ENCODE measurements around the gene PREX1.
A peak's percentile ranks its signal among the peaks of the same experiment; 100 is the strongest.

PREX1 gene

DNA sequence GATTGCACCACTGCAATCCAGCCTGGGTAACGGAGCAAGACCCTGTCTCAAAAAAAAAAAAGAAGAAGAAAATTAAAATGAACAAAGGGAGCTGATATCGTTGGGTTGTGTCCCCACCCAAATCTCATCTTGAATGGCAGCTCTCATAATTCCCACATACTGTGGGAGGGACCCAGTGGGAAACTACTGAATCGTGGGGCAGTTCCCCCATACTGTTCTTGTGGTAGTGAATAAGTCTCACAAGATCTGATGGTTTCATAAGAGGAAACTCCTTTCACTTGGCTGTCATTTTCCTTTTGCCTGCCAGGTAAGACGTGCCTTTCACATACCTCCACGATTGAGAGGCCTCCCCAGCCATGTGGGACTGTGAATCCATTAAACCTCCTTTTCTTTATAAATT is 149.4 kb downstream of the PREX1 start:
- no peak overlapping the region for H2AK5ac ChIP-seq (ENCODE audit: low read length, severe bottlenecking)
- peaks cover 0 to 22% of the 10 kb centered on the region in 2 experiments for H3K36me3 ChIP-seq (ENCODE audit: control insufficient read depth in 1 of 2, insufficient read depth in 2 of 2, low read depth in 1 of 2, low read length in 2 of 2)
- peaks cover 11% of the 10 kb centered on the region for H3K4me1 ChIP-seq (ENCODE audit: control insufficient read depth, insufficient read depth, low read depth, low read length)
- no peak overlapping the region for H3K14ac ChIP-seq (ENCODE audit: low read length in 2 of 2)
- no peak overlapping the region for H3K27ac ChIP-seq (ENCODE audit: low read length, poor library complexity, severe bottlenecking)
- H3K4me2 ChIP-seq (ENCODE audit: low read length, poor library complexity, severe bottlenecking) = no peak overlapping the region
- no peaks in the 10 kb centered on the region for H3K9me3 ChIP-seq (ENCODE audit: control insufficient read depth, low read length)
- H4K91ac ChIP-seq (ENCODE audit: low read length) = no peak overlapping the region
- H2AFZ ChIP-seq (ENCODE audit: low read depth, low read length) = no peak overlapping the region
- WGBS = 92% methylated on average over 5 of the region's 5 CpGs
- no peak overlapping the region for H2BK15ac ChIP-seq (ENCODE audit: low read depth, poor library complexity, severe bottlenecking)
- no peak overlapping the region for H2BK5ac ChIP-seq (ENCODE audit: low read depth, low read length, poor library complexity, severe bottlenecking)
- H3K9ac ChIP-seq (ENCODE audit: low read length) = no peak overlapping the region
- H2BK120ac ChIP-seq (ENCODE audit: low read depth, low read length) = no peak overlapping the region
- no peaks in the 10 kb centered on the region for H3K79me1 ChIP-seq (replicated peaks; ENCODE audit: low read length, poor library complexity, severe bottlenecking)
- H3K27me3 ChIP-seq (ENCODE audit: control insufficient read depth in 1 of 2, insufficient read depth in 1 of 2, low read length in 2 of 2) = peaks cover 0 to 8% of the 10 kb centered on the region in 2 experiments
- H3K4me3 ChIP-seq (ENCODE audit: insufficient read depth in 1 of 2, low read depth in 1 of 2, low read length in 2 of 2) = no peak overlapping the region
- no peak overlapping the region for H3K23ac ChIP-seq (ENCODE audit: low read length in 2 of 2)
- DNase-seq = no peak
- H3K4ac ChIP-seq (ENCODE audit: low read depth in 1 of 2, low read length in 2 of 2) = no peak overlapping the region
- no peak overlapping the region for H2BK12ac ChIP-seq (ENCODE audit: low read length in 2 of 2)
- H3K18ac ChIP-seq (ENCODE audit: low read depth in 1 of 2, low read length in 2 of 2) = no peak overlapping the region
- H4K8ac ChIP-seq (ENCODE audit: low read length) = no peak overlapping the region

- H3K36me3 ChIP-seq (ENCODE audit: control insufficient read depth in 1 of 2, insufficient read depth in 2 of 2, low read depth in 1 of 2, low read length in 2 of 2) = peaks cover 0 to 22% of the 10 kb centered on the region in 2 experiments
- H2BK12ac ChIP-seq (ENCODE audit: low read length in 2 of 2) = no peak overlapping the region
- H3K4ac ChIP-seq (ENCODE audit: low read depth in 1 of 2, low read length in 2 of 2) = no peak overlapping the region
- no peak for DNase-seq
- H2BK15ac ChIP-seq (ENCODE audit: low read depth, poor library complexity, severe bottlenecking) = no peak overlapping the region
- no peak overlapping the region for H2AK5ac ChIP-seq (ENCODE audit: low read length, severe bottlenecking)
- H3K4me3 ChIP-seq (ENCODE audit: insufficient read depth in 1 of 2, low read depth in 1 of 2, low read length in 2 of 2) = no peak overlapping the region
- no peak overlapping the region for H4K8ac ChIP-seq (ENCODE audit: low read length)
- no peak overlapping the region for H2BK120ac ChIP-seq (ENCODE audit: low read depth, low read length)
- no peaks in the 10 kb centered on the region for H3K79me1 ChIP-seq (replicated peaks; ENCODE audit: low read length, poor library complexity, severe bottlenecking)
- H2AFZ ChIP-seq (ENCODE audit: low read depth, low read length) = no peak overlapping the region
- H4K91ac ChIP-seq (ENCODE audit: low read length) = no peak overlapping the region
- H3K14ac ChIP-seq (ENCODE audit: low read length in 2 of 2) = no peak overlapping the region
- H3K9me3 ChIP-seq (ENCODE audit: control insufficient read depth, low read length) = no peaks in the 10 kb centered on the region
- H3K18ac ChIP-seq (ENCODE audit: low read depth in 1 of 2, low read length in 2 of 2) = no peak overlapping the region
- no peak overlapping the region for H3K23ac ChIP-seq (ENCODE audit: low read length in 2 of 2)
- H3K4me1 ChIP-seq (ENCODE audit: control insufficient read depth, insufficient read depth, low read depth, low read length) = peaks cover 3% of the 10 kb centered on the region
- whole genome bisulfite sequencing = 83% methylated on average over 12 of the region's 12 CpGs
- no peak overlapping the region for H3K4me2 ChIP-seq (ENCODE audit: low read length, poor library complexity, severe bottlenecking)
- H2BK5ac ChIP-seq (ENCODE audit: low read depth, low read length, poor library complexity, severe bottlenecking) = no peak overlapping the region
- H3K27ac ChIP-seq (ENCODE audit: low read length, poor library complexity, severe bottlenecking) = no peak overlapping the region
- H3K27me3 ChIP-seq (ENCODE audit: control insufficient read depth in 1 of 2, insufficient read depth in 1 of 2, low read length in 2 of 2) = peaks cover 0 to 12% of the 10 kb centered on the region in 2 experiments
- H3K9ac ChIP-seq (ENCODE audit: low read length) = no peak overlapping the region
Observed at GRCh38 chr20:48676795-48677460, 150.9 kb downstream of the PREX1 start.

DNA sequence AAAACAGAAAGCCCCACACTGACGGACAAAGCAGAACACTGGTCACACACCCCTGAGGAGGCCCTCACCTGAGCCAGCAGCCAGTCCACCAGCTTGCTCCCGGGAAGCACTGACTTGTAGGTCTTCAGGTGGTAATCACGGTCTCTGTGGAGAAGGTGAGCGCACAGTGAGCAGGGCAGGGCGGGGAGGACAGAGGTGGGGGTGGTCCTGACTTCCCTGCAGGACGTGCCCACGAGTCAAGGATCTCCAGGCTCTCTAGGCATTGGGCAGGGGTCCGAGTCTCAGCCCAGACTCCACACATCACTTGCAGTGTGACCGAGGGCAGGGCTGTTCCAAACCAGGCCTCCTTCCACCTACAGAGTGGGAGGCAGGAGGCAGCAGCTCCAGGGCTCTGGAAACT is 151.7 kb downstream of the PREX1 start:
- H3K9ac ChIP-seq (ENCODE audit: low read length) = no peak overlapping the region
- 82% methylated on average over 9 of the region's 9 CpGs for WGBS

DNA sequence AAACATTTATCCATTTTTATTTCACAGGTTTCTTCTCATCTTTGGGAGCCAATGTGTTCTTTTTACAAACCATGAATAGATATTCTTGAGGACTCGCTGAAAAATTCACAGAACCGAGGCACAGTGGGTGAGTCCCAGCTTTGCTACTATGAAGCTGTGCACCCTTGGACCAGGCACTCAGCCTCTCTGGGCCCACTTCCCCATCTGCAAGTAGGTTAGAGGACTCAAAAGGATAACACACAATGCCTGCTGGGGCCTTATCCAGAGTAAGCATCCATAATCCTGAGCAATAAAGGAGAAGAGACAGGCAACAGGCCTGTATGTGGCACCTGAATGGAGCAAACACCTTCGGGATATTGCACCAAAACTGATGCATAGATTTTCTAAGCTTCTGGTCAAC is 153.3 kb downstream of the PREX1 start:
- DNase-seq = no peak
- Histone ChIP-seq H3K4me2 (ENCODE audit: low read length, poor library complexity, severe bottlenecking) (no peak overlapping the region), H3K4ac (ENCODE audit: low read depth in 1 of 2, low read length in 2 of 2) (no peak overlapping the region), H3K4me3 (ENCODE audit: insufficient read depth in 1 of 2, low read depth in 1 of 2, low read length in 2 of 2) (no peak overlapping the region), H2AK5ac (ENCODE audit: low read length, severe bottlenecking) (no peak overlapping the region), H2BK5ac (ENCODE audit: low read depth, low read length, poor library complexity, severe bottlenecking) (no peak overlapping the region), H2BK12ac (ENCODE audit: low read length in 2 of 2) (no peak overlapping the region), H3K9ac (ENCODE audit: low read length) (no peak overlapping the region), H3K14ac (ENCODE audit: low read length in 2 of 2) (no peak overlapping the region), H2BK120ac (ENCODE audit: low read depth, low read length) (no peak overlapping the region), H3K27ac (ENCODE audit: low read length, poor library complexity, severe bottlenecking) (no peak overlapping the region), H3K79me1 (replicated peaks; ENCODE audit: low read length, poor library complexity, severe bottlenecking) (no peaks in the 10 kb centered on the region), H3K36me3 (ENCODE audit: control insufficient read depth in 1 of 2, insufficient read depth in 2 of 2, low read depth in 1 of 2, low read length in 2 of 2) (peaks cover 0 to 16% of the 10 kb centered on the region in 2 experiments), H2BK15ac (ENCODE audit: low read depth, poor library complexity, severe bottlenecking) (no peak overlapping the region), H3K9me3 (ENCODE audit: control insufficient read depth, low read length) (peaks cover 7% of the 10 kb centered on the region), H3K23ac (ENCODE audit: low read length in 2 of 2) (no peak overlapping the region), H3K27me3 (ENCODE audit: control insufficient read depth in 1 of 2, insufficient read depth in 1 of 2, low read length in 2 of 2) (peaks cover 0 to 26% of the 10 kb centered on the region in 2 experiments), H3K18ac (ENCODE audit: low read depth in 1 of 2, low read length in 2 of 2) (no peak overlapping the region), H3K4me1 (ENCODE audit: control insufficient read depth, insufficient read depth, low read depth, low read length) (peaks cover 2% of the 10 kb centered on the region), H4K91ac (ENCODE audit: low read length) (no peak overlapping the region), H4K8ac (ENCODE audit: low read length) (no peak overlapping the region), H2AFZ (ENCODE audit: low read depth, low read length) (no peak overlapping the region)
- 97% methylated on average over 3 of the region's 3 CpGs for WGBS

More for the DNA sequence above, 151.7 kb downstream of the PREX1 start:
- H3K36me3 ChIP-seq (ENCODE audit: control insufficient read depth in 1 of 2, insufficient read depth in 2 of 2, low read depth in 1 of 2, low read length in 2 of 2) = peaks cover 0 to 24% of the 10 kb centered on the region in 2 experiments
- H3K4me1 ChIP-seq (ENCODE audit: control insufficient read depth, insufficient read depth, low read depth, low read length) = peaks cover 2% of the 10 kb centered on the region
- H3K27ac ChIP-seq (ENCODE audit: low read length, poor library complexity, severe bottlenecking) = no peak overlapping the region
- H3K4me3 ChIP-seq (ENCODE audit: insufficient read depth in 1 of 2, low read depth in 1 of 2, low read length in 2 of 2) = peak overlapping the region in 1 of 2 experiments; percentile 8
- H2AK5ac ChIP-seq (ENCODE audit: low read length, severe bottlenecking) = no peak overlapping the region
- H4K91ac ChIP-seq (ENCODE audit: low read length) = no peak overlapping the region
- H2BK5ac ChIP-seq (ENCODE audit: low read depth, low read length, poor library complexity, severe bottlenecking) = no peak overlapping the region
- no peak overlapping the region for H2BK120ac ChIP-seq (ENCODE audit: low read depth, low read length)
- H3K79me1 ChIP-seq (replicated peaks; ENCODE audit: low read length, poor library complexity, severe bottlenecking) = no peaks in the 10 kb centered on the region
- no peak overlapping the region for H2AFZ ChIP-seq (ENCODE audit: low read depth, low read length)
- no peak overlapping the region for H2BK15ac ChIP-seq (ENCODE audit: low read depth, poor library complexity, severe bottlenecking)
- no peak overlapping the region for H3K18ac ChIP-seq (ENCODE audit: low read depth in 1 of 2, low read length in 2 of 2)
- H3K9me3 ChIP-seq (ENCODE audit: control insufficient read depth, low read length) = peaks cover 3% of the 10 kb centered on the region
- no peak overlapping the region for H3K4ac ChIP-seq (ENCODE audit: low read depth in 1 of 2, low read length in 2 of 2)
- no peak overlapping the region for H3K14ac ChIP-seq (ENCODE audit: low read length in 2 of 2)
- peaks cover 0 to 17% of the 10 kb centered on the region in 2 experiments for H3K27me3 ChIP-seq (ENCODE audit: control insufficient read depth in 1 of 2, insufficient read depth in 1 of 2, low read length in 2 of 2)
- no peak for DNase-seq
- H4K8ac ChIP-seq (ENCODE audit: low read length) = no peak overlapping the region
- H2BK12ac ChIP-seq (ENCODE audit: low read length in 2 of 2) = no peak overlapping the region
- H3K4me2 ChIP-seq (ENCODE audit: low read length, poor library complexity, severe bottlenecking) = no peak overlapping the region
- no peak overlapping the region for H3K23ac ChIP-seq (ENCODE audit: low read length in 2 of 2)
